Effector memory CD8-positive, alpha-beta T cell (primary cell): ENCODE measurements around the gene GNAS-AS1.
A peak's percentile ranks its signal among the peaks of the same experiment; 100 is the strongest.

Source experiments
- ATAC-seq: fragments of 150-1000 bp; cut with Tn5 transposase; replicated peaks from 2 replicates; pipeline ENCODE4 v1.10.0; 2021; ENCODE audit warnings: mild to moderate bottlenecking, moderate library complexity
- DNase-seq, 3 experiments: peaks; one replicate each; pipeline ENCODE4 v3.0.0; 2021
- H3K27ac Mint-ChIP-seq, 2 donors: one replicate each; pipeline ENCODE4 v1.8.0; 2022; ENCODE audit warnings: mild to moderate bottlenecking in 2 of 2, mixed read lengths in 2 of 2, moderate library complexity in 2 of 2
- H3K27me3 Mint-ChIP-seq, 2 donors: one replicate each; pipeline ENCODE4 v1.8.0; 2022; ENCODE audit warnings: mixed read lengths in 2 of 2
- H3K36me3 Mint-ChIP-seq: one replicate; pipeline ENCODE4 v1.8.0; 2022; ENCODE audit warnings: mild to moderate bottlenecking, moderate library complexity, mixed read lengths; ENCODE audit not compliant: insufficient read depth
- H3K4me1 Mint-ChIP-seq, 2 donors: one replicate each; pipeline ENCODE4 v1.8.0; 2022; ENCODE audit warnings: low read depth in 2 of 2, mixed read lengths in 2 of 2
- H3K4me3 Mint-ChIP-seq, 2 donors: one replicate each; pipeline ENCODE4 v1.8.0; 2022; ENCODE audit warnings: mild to moderate bottlenecking in 2 of 2, mixed read lengths in 2 of 2, moderate library complexity in 2 of 2
- H3K9me3 Mint-ChIP-seq, 2 donors: one replicate each; pipeline ENCODE4 v1.8.0; 2022; ENCODE audit warnings: mixed read lengths in 2 of 2
- total RNA-seq, 9 experiments: gene quantifications; one replicate each; lab custom pipeline; 2026; lab: John Stamatoyannopoulos, UW

The GNAS-AS1 gene
- total RNA-seq, result 0 to 1.6 (median 0.45) reads per million in 9 experiments

GRCh38 chr20:58850693-58851174, at the start of gene GNAS-AS1:
TSS of gene GNAS-AS1 (minus strand) at chr20:58850902.
- no peaks in the 10 kb centered on the region for H3K9me3 Mint-ChIP-seq
- peak within 1 kb of the TSS; percentile 62 to 78 for H3K27ac Mint-ChIP-seq
- ATAC-seq, result peak; percentile 82
- peak; percentile 58 to 71 (median 62) for DNase-seq
- H3K4me1 Mint-ChIP-seq, result peaks cover 16 to 25% of the 10 kb centered on the region in 2 donors
- H3K4me3 Mint-ChIP-seq, result peak within 1 kb of the TSS; percentile 79 to 86
- H3K36me3 Mint-ChIP-seq, result peaks cover 3% of the 10 kb centered on the region
- peaks cover 42 to 93% of the 10 kb centered on the region in 2 donors for H3K27me3 Mint-ChIP-seq

GRCh38 chr20:58900397-58900796, 49.7 kb upstream of the GNAS-AS1 start:
- Mint-ChIP-seq H3K27ac (peak overlapping the region in 1 of 2 donors; percentile 24), H3K4me1 (peaks cover 49 to 71% of the 10 kb centered on the region in 2 donors), H3K9me3 (no peaks in the 10 kb centered on the region), H3K4me3 (no peak overlapping the region), H3K36me3 (peaks cover 95% of the 10 kb centered on the region), H3K27me3 (no peaks in the 10 kb centered on the region)
- DNase-seq, result no peak
- ATAC-seq, result no peak

GRCh38 chr20:58899512-58899911, 48.8 kb upstream of the GNAS-AS1 start:
- H3K36me3 Mint-ChIP-seq, result peaks cover 89% of the 10 kb centered on the region
- peak overlapping the region in 1 of 2 donors; percentile 56 for H3K27ac Mint-ChIP-seq
- peaks cover 54 to 73% of the 10 kb centered on the region in 2 donors for H3K4me1 Mint-ChIP-seq
- H3K9me3 Mint-ChIP-seq, result no peaks in the 10 kb centered on the region
- H3K27me3 Mint-ChIP-seq, result no peaks in the 10 kb centered on the region
- ATAC-seq, result no peak
- no peak overlapping the region for H3K4me3 Mint-ChIP-seq
- no peak for DNase-seq

DNA sequence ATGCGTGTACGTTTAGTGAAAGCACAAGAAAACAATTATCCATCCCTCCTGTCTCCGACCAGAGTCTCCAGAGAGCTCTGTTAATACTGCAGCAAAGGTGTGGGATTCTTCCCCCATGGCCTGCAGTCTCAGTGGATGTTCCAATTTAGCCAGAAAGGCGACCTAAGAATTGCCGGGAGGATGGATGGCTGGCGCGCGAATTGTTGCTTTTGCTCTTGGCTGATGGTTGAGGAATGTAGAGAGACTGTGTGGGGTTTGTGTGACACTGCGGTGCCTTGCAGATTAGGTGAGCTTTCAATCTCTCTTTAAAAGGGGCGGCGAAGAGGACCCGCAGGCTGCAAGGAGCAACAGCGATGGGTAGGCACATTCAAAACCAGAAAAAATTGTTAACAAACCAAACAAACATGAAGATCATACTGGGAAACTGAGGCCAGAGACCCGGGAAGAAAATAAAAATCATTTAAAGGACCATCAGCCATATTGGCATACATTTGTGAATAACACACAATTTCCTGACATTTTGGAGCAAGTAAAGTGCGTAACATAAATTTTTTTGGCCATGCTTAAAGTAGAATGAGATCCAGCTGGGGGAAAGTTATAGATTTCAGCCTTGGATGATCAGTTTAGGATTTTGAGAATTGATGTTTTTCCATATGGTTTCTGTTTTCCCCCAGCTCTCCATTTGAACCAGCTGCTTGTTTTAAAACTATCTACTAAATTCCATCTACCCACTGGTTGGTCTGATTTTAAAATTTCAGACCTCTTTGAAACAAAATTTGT, 48.1 kb upstream of the GNAS-AS1 start:
- Mint-ChIP-seq H3K27me3 (no peaks in the 10 kb centered on the region), H3K4me3 (peak overlapping the region in 1 of 2 donors; percentile 1), H3K36me3 (peaks cover 83% of the 10 kb centered on the region), H3K9me3 (no peaks in the 10 kb centered on the region), H3K27ac (peak overlapping the region; percentile 1 to 56), H3K4me1 (peaks cover 57 to 79% of the 10 kb centered on the region in 2 donors)
- DNase-seq (no peak), ATAC-seq (no peak)

GRCh38 chr20:58897488-58897887, 46.8 kb upstream of the GNAS-AS1 start:
- ATAC-seq, result no peak
- Mint-ChIP-seq H3K4me3 (no peak overlapping the region), H3K4me1 (peaks cover 57 to 83% of the 10 kb centered on the region in 2 donors), H3K9me3 (no peaks in the 10 kb centered on the region), H3K27ac (peak overlapping the region; percentile 58 to 86), H3K36me3 (peaks cover 83% of the 10 kb centered on the region), H3K27me3 (no peaks in the 10 kb centered on the region)
- DNase-seq, result no peak

GRCh38 chr20:58896820-58897219, 46.1 kb upstream of the GNAS-AS1 start:
- ATAC-seq (no peak), DNase-seq (no peak)
- Mint-ChIP-seq H3K4me3 (no peak overlapping the region), H3K36me3 (peaks cover 83% of the 10 kb centered on the region), H3K27ac (peak overlapping the region; percentile 86 to 96), H3K27me3 (no peaks in the 10 kb centered on the region), H3K4me1 (peaks cover 55 to 82% of the 10 kb centered on the region in 2 donors), H3K9me3 (no peaks in the 10 kb centered on the region)

DNA sequence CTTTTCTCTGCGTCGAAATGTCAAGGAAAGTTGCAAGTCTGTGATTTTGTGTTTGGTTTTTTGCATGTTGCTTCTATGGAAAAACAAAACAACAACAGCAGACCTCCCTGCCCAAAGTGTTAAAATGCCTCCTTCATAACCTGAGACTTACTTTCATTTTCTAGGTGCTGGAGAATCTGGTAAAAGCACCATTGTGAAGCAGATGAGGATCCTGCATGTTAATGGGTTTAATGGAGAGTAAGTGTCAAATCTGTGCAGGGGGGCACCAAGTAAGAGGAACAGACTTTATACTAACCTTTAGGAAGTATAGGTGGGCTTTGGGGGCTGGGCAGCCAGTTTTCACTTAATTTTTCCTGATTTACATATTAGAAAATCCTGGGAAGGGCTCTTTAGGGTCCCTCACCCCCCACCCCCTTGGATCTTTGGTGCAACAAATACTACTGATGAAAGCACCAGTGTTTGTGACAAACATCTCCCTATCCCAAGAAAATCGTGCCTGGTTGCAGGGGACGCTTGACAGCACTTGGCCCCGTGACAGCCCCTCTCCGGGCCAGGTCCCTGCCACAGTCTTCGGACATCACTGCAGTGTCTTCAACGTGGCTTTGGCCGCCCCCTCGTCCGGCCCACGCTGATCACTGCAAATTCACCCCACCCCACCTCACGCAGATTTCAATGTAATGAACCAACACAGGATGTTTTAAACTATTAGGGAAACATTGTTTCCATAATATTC, 44.9 kb upstream of the GNAS-AS1 start:
- Mint-ChIP-seq H3K36me3 (peaks cover 80% of the 10 kb centered on the region), H3K27me3 (no peaks in the 10 kb centered on the region), H3K4me3 (peak overlapping the region; percentile 78 to 97), H3K27ac (peak overlapping the region; percentile 96 to 98), H3K4me1 (peaks cover 52 to 74% of the 10 kb centered on the region in 2 donors), H3K9me3 (no peaks in the 10 kb centered on the region)
- ATAC-seq, result no peak
- DNase-seq, result no peak

DNA sequence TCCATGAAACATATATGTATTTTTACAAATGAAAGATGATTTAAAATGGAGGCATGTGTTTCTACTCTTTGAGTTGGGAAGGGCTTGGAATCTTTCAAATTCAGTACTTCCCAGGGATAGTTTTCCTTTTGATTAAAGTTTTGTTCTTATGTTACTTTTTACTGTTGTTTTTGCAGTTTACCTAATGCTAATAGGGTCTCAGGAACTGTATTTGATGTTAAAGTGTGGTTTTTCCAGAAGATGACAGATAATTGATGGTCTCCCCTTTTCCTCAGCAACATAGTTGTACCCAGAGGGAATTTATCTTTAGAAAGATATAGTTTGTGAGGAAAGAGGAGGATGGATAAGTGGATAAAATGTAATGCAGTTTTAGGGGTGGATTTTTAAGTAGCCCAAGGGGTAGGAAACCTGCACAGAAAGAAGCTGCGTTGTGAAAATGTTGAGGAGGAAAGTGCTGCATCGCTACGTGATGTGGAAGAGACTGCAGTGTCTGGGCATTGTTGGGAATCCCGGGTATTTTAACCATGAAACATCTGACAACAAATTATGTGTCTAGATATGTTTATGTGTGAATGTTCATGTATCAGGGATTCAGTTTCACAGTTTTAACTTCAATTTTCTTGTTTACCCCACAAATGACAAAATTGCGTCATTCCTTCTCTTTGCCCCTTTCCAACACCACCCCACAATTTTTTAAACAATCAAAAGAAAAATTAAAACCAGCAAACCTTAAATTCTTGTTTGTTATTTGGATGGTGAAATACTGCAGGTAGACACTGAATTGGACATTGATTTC, 44.1 kb upstream of the GNAS-AS1 start:
- DNase-seq (no peak), ATAC-seq (no peak)
- peaks cover 45 to 66% of the 10 kb centered on the region in 2 donors for H3K4me1 Mint-ChIP-seq
- no peaks in the 10 kb centered on the region for H3K27me3 Mint-ChIP-seq
- H3K4me3 Mint-ChIP-seq, result peak overlapping the region; percentile 78 to 97
- H3K36me3 Mint-ChIP-seq, result peaks cover 80% of the 10 kb centered on the region
- H3K27ac Mint-ChIP-seq, result peak overlapping the region; percentile 96 to 98
- H3K9me3 Mint-ChIP-seq, result no peaks in the 10 kb centered on the region

- peak overlapping the region; percentile 78 to 97 for H3K4me3 Mint-ChIP-seq
- peaks cover 40 to 54% of the 10 kb centered on the region in 2 donors for H3K4me1 Mint-ChIP-seq
- H3K27me3 Mint-ChIP-seq, result no peaks in the 10 kb centered on the region
- H3K27ac Mint-ChIP-seq, result peak overlapping the region; percentile 96 to 98
- H3K36me3 Mint-ChIP-seq, result peaks cover 71% of the 10 kb centered on the region
- no peak for ATAC-seq
- H3K9me3 Mint-ChIP-seq, result no peaks in the 10 kb centered on the region
- no peak for DNase-seq
Observed at GRCh38 chr20:58893355-58894120, 42.8 kb upstream of the GNAS-AS1 start.

- Mint-ChIP-seq H3K27me3 (no peaks in the 10 kb centered on the region), H3K4me1 (peaks cover 40 to 51% of the 10 kb centered on the region in 2 donors), H3K4me3 (peak overlapping the region; percentile 91 to 97), H3K27ac (peak overlapping the region; percentile 96 to 98), H3K9me3 (no peaks in the 10 kb centered on the region), H3K36me3 (peaks cover 69% of the 10 kb centered on the region)
- DNase-seq (no peak), ATAC-seq (no peak)
Observed at GRCh38 chr20:58892932-58893224, 42.2 kb upstream of the GNAS-AS1 start.

GRCh38 chr20:58892141-58892931, 41.6 kb upstream of the GNAS-AS1 start:
- Mint-ChIP-seq H3K9me3 (no peaks in the 10 kb centered on the region), H3K27me3 (no peaks in the 10 kb centered on the region), H3K4me3 (peak overlapping the region; percentile 91 to 97), H3K36me3 (peaks cover 63% of the 10 kb centered on the region), H3K4me1 (peaks cover 37 to 46% of the 10 kb centered on the region in 2 donors), H3K27ac (peak overlapping the region; percentile 96 to 98)
- ATAC-seq (peak; percentile 21), DNase-seq (peak; percentile 54 to 66 (median 60))

DNA sequence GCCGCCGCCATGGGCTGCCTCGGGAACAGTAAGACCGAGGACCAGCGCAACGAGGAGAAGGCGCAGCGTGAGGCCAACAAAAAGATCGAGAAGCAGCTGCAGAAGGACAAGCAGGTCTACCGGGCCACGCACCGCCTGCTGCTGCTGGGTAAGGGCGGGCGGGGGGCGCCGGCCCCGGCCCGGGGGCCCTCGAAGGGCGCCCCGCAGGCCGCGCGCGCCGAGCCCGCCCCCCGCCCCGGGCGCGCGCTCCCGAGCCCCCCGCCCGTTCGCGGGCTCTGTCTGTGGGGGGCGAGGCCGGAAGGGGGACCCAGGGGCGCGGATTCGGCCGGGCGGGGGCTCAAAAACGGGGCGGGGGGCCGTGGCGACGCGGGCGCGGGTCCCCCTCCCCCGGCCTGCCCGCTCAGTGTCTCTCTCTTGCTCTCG, 41.0 kb upstream of the GNAS-AS1 start:
- ATAC-seq (no peak), DNase-seq (peak in 2 of 3 experiments; percentile 28 to 32)
- peaks cover 57% of the 10 kb centered on the region for H3K36me3 Mint-ChIP-seq
- H3K27ac Mint-ChIP-seq, result peak overlapping the region; percentile 96 to 98
- no peaks in the 10 kb centered on the region for H3K9me3 Mint-ChIP-seq
- H3K27me3 Mint-ChIP-seq, result no peaks in the 10 kb centered on the region
- H3K4me3 Mint-ChIP-seq, result peak overlapping the region; percentile 91 to 97
- peaks cover 33 to 41% of the 10 kb centered on the region in 2 donors for H3K4me1 Mint-ChIP-seq
